ENCODE measurements around the gene POU2F2.
"Not testable (repeated sequence)": the region's sequence is repeated elsewhere in the genome, so short reads cannot be mapped to it uniquely, and the experiment has no call there.

Gene POU2F2

GRCh38 chr19:42100241-42100640 lies 32.0 kb downstream of the POU2F2 start:
- not testable (repeated sequence) for DNase-seq (ENCODE audit: low read depth, low spot score)

- DNase-seq (ENCODE audit: low read depth, low spot score): no peak
Observed at GRCh38 chr19:42099336-42099925, 32.8 kb downstream of the POU2F2 start.

DNA sequence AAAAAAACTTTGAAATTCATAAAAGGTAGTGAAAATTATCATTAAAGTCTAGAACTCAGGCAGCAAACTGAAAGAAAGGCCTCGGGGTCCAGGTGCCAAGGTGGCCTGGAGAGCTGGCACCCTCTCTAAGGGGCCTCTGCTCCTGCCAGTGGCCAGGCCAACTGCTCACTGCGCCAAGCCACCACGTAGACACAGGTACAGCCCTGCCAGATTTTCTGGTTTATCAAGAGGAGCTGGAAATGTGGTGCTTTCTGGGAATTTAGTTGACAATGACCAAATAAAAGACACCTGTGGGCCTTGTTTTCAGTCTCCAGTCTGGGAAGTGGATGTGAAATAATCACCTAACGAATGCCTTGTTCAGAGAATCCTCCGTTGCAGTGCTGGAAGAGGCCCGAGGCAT lies 33.5 kb downstream of the POU2F2 start:
- DNase-seq (ENCODE audit: low read depth, low spot score): no peak

GRCh38 chr19:42097461-42097860 lies 34.8 kb downstream of the POU2F2 start:
- no peak for DNase-seq (ENCODE audit: low read depth, low spot score)

DNA sequence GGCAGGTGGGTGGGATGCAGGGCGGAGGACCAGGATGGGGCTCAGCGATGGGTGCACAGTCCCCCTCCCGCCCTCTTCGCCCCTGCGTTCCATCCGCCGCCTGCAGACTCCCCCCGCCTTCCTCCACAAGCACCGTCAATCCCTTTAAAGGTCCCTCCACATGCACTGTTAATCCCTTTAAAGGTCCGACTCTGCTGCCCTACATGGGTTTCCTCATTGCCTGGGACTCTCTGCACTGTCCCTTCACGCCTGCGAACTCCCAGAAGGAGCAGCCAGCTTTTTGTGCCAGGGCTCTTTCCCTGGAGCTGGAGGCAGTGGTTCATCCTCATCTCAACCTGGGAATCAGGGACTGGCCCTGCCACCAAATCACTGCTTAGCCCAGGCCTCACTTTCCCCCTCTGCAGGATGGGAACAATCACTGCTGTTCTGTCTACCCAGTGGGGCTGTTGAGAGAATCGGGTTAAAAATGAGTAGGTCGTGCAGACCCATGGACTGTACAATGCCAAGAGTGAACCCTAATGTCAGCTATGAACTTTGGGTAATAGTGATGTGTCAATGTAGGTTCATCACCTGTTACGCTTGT lies 35.9 kb downstream of the POU2F2 start:
- no peak for DNase-seq (ENCODE audit: low read depth, low spot score)

DNA sequence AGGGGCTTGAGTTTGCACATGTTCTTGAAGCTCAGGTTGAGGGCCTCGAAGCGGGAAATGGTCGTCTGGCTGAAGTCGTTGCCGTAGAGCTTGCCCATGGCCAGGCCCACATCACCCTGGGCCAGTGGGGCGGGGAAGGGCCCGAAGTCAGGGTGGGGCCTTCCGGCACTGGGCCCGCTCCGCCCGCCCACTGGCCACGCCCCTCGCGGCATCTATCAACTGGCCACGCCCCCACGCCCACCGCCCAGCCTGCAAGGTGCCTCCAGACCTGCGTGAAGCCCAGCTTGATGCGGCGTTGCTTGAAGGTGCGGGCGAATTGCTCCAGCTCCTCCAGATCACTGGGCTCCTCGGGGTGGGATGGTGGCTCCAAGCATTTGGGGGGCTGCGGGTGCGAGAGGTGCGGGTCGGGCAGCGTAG lies 36.4 kb downstream of the POU2F2 start:
- no peak for DNase-seq (ENCODE audit: low read depth, low spot score)

DNA sequence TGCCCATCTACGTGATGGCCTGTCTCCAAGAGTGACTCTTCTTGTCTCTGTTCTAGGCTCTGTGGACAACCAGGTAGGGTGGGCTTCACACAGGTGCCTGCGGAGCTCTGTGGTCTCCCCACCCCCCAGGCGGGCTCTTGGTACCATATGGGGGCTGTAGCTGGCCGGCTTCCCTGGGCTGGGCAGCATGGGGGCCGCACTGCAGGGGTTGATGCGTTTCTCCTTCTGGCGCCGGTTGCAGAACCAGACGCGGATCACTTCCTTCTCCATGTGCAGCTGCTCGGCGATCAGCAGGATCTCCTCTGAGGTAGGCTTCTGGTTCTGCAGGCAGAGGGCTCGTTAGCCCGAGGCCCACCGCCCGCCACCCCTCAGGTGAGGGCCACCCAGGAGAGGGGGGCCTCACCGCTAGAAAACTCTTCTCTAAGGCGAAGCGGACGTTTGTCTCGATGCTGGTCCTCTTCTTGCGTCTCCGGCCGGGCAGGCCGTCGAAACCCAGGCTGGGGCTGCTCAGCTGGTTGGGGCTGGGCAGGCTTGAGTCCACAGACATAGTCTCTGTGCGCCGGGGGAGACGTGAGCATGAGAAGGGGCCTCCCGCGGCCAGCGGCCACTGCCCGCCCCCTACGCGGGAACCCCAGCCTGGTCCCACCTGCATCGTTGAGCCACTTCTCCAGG lies 37.0 kb downstream of the POU2F2 start:
- no peak for DNase-seq (ENCODE audit: low read depth, low spot score)

DNA sequence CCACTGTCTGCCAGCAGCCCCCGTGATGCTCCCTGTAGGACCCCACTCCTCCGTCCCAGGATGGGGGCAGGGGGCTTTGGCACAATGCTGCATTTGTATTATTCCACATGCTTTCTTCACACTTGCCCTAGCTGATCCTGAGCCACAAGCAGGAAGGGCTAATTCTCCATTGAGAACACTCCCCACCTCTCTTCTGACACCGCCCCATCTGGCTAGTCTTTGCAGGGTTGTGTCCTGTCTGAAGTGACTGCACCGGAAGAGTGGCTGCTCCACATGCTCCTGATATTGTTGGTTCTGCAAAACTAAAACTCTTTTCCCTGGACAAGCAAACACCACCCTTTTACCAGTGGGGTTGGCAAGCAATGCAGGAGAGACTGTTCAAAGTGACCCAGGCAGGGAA lies 38.3 kb downstream of the POU2F2 start:
- no peak for DNase-seq (ENCODE audit: low read depth, low spot score)

DNA sequence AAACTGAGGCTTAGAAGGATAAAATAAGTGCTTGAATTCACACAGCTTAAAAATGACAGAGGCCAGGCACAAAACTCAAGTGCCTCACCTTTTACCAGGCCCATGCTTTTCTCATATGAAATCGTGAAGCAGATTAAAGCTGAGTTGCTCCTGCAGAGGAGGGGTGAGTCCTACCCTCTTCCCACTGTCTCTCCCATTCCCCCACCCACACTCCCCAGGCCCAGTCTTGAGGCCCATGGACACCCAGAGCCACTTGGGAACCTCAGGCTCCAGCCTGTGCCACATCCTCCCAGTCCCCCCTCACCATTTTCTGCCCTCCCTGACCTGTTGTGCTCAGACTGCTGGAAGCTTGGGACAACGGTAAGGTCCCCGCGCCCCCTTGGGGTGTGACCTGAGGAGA lies 38.7 kb downstream of the POU2F2 start:
- DNase-seq (ENCODE audit: low read depth, low spot score): no peak

DNA sequence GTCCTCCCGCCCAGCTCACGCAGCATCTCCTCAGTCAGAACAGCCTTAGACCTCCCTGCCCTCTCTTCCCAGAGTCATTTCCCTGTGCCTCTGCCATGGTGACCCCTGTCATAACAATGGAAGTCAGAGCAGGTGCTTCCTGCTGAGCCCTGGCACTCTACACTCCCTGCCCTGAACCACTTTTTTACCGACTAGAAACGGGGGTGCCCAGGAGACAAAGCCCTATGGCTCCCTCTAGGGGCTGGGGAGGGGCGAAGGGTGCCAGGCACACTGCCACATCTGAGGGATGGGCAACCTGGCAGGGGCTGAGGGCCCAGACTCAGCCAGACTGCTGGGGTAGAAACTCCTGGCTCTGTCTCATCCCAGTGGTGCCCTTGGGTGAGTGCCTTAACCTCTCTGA lies 39.9 kb downstream of the POU2F2 start:
- DNase-seq (ENCODE audit: low read depth, low spot score): no peak

GRCh38 chr19:42091742-42092141 lies 40.5 kb downstream of the POU2F2 start:
- DNase-seq (ENCODE audit: low read depth, low spot score): no peak

- DNase-seq (ENCODE audit: low read depth, low spot score): no peak
Observed at GRCh38 chr19:42091300-42091699, 40.9 kb downstream of the POU2F2 start.

DNA sequence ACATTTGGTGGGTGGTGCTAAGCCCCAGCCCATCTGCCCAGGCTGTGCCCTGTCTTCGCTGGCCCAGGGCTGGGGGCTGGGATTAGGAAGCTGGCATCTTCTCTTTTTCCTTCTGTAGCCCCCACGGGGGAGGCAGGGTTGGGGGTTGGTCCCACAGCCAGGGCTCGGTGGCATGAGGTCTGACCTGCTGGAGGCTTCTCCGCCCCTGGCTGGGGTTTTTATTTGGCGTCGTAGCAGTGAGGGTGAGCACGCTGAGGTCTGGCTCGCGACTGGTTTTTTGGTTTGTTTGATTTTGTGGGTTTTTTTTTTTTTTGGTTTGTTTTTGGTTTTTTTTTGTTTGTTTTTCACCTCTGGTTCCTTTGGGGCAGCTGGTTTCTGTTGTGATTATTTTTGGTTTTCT lies 41.6 kb downstream of the POU2F2 start:
- DNase-seq (ENCODE audit: low read depth, low spot score): no peak

- no peak for DNase-seq (ENCODE audit: low read depth, low spot score)
Observed at GRCh38 chr19:42089772-42090171, 42.5 kb downstream of the POU2F2 start.

- no peak for DNase-seq (ENCODE audit: low read depth, low spot score)
Observed at GRCh38 chr19:42089191-42089750, 43.0 kb downstream of the POU2F2 start.

- DNase-seq (ENCODE audit: low read depth, low spot score): peak; percentile 31
Observed at GRCh38 chr19:42088471-42089190, 43.6 kb downstream of the POU2F2 start.

- peak; percentile 88 for DNase-seq (ENCODE audit: low read depth, low spot score)
Observed at GRCh38 chr19:42086770-42087550, 45.3 kb downstream of the POU2F2 start.

- no peak for DNase-seq (ENCODE audit: low read depth, low spot score)
Observed at GRCh38 chr19:42086188-42086736, 46.0 kb downstream of the POU2F2 start.

GRCh38 chr19:42083537-42083936 lies 48.7 kb downstream of the POU2F2 start:
- no peak for DNase-seq (ENCODE audit: low read depth, low spot score)

GRCh38 chr19:42081584-42082203 lies 50.6 kb downstream of the POU2F2 start:
- DNase-seq (ENCODE audit: low read depth, low spot score): peak; percentile 21

All from smooth muscle cell of the brain vasculature (primary cell).